Parathyroid adenoma (tissue), 2 donors: ENCODE data around the gene SHISA7.
A peak's percentile ranks its signal among the peaks of the same experiment; 100 is the strongest.

Experiments
- H2AFZ ChIP-seq: fragments of 300-600 bp; sonication (generic); one replicate; pipeline ENCODE4 v1.7.0; 2017; ENCODE audit warnings: antibody characterized with exemption, mild to moderate bottlenecking
- H3K27ac ChIP-seq: fragments of 300-600 bp; sonication (generic); one replicate; pipeline ENCODE4 v1.7.0; 2017
- H3K27me3 ChIP-seq: fragments of 300-600 bp; sonication (generic); one replicate; pipeline ENCODE4 v1.7.0; 2017; ENCODE audit warnings: low read length; ENCODE audit not compliant: control insufficient read depth, insufficient read depth
- H3K36me3 ChIP-seq: fragments of 300-600 bp; sonication (generic); one replicate; pipeline ENCODE4 v1.7.0; 2017; ENCODE audit warnings: low read length; ENCODE audit not compliant: control insufficient read depth, insufficient read depth
- H3K4me1 ChIP-seq: fragments of 300-600 bp; sonication (generic); one replicate; pipeline ENCODE4 v1.7.0; 2017; ENCODE audit warnings: control low read depth
- H3K4me2 ChIP-seq: fragments of 300-600 bp; sonication (generic); one replicate; pipeline ENCODE4 v1.7.0; 2017; ENCODE audit warnings: low read length
- H3K4me3 ChIP-seq: fragments of 300-600 bp; sonication (generic); one replicate; pipeline ENCODE4 v1.7.0; 2017; ENCODE audit warnings: low read depth, low read length
- H3K79me2 ChIP-seq: fragments of 300-600 bp; sonication (generic); one replicate; pipeline ENCODE4 v1.7.0; 2017; ENCODE audit warnings: control low read depth
- H3K9ac ChIP-seq: fragments of 300-600 bp; sonication (generic); one replicate; pipeline ENCODE4 v1.7.0; 2017; ENCODE audit warnings: mild to moderate bottlenecking
- H3K9me3 ChIP-seq: fragments of 300-600 bp; sonication (generic); one replicate; pipeline ENCODE4 v1.7.0; 2017; ENCODE audit warnings: low read length; ENCODE audit not compliant: control insufficient read depth
- TF ChIP-seq, protein P1 (sequence below): fragments of 300-600 bp; sonication (generic); IDR thresholded peaks from one replicate; pipeline ENCODE4 v1.7.0; 2017; ENCODE audit warnings: antibody characterized with exemption, mild to moderate bottlenecking
- donor health status: primary hyperparathyroidism.

SHISA7 gene

DNA sequence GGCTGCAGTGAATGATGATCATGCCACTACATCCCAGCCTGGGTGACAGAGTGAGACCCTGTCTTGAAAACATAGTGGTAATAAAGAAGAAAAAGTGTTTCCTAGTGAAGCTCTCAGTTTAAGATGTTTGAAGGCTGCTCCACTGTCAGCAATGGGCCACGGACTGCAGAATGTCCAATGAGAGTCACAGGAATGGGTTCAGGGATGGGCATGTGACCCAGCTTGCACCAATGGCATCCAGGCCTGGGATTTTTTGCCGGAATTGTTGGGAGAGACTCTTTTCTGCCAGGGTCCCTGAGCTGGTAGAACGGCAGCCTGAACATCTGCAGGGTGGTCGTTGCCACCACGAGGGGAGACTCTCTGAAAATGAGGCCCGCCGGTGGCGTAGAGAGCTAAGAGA, 6.3 kb downstream of the SHISA7 start:
- Histone ChIP-seq H3K27ac (no peak overlapping the region), H3K4me2 (no peak overlapping the region), H3K36me3 (no peaks in the 10 kb centered on the region), H2AFZ (no peak overlapping the region), H3K9ac (no peak overlapping the region), H3K4me1 (no peaks in the 10 kb centered on the region), H3K9me3 (no peaks in the 10 kb centered on the region), H3K79me2 (no peaks in the 10 kb centered on the region), H3K4me3 (no peak overlapping the region), H3K27me3 (peaks cover 8% of the 10 kb centered on the region)
- TF ChIP-seq, protein P1, sequence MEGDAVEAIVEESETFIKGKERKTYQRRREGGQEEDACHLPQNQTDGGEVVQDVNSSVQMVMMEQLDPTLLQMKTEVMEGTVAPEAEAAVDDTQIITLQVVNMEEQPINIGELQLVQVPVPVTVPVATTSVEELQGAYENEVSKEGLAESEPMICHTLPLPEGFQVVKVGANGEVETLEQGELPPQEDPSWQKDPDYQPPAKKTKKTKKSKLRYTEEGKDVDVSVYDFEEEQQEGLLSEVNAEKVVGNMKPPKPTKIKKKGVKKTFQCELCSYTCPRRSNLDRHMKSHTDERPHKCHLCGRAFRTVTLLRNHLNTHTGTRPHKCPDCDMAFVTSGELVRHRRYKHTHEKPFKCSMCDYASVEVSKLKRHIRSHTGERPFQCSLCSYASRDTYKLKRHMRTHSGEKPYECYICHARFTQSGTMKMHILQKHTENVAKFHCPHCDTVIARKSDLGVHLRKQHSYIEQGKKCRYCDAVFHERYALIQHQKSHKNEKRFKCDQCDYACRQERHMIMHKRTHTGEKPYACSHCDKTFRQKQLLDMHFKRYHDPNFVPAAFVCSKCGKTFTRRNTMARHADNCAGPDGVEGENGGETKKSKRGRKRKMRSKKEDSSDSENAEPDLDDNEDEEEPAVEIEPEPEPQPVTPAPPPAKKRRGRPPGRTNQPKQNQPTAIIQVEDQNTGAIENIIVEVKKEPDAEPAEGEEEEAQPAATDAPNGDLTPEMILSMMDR, result no peak

DNA sequence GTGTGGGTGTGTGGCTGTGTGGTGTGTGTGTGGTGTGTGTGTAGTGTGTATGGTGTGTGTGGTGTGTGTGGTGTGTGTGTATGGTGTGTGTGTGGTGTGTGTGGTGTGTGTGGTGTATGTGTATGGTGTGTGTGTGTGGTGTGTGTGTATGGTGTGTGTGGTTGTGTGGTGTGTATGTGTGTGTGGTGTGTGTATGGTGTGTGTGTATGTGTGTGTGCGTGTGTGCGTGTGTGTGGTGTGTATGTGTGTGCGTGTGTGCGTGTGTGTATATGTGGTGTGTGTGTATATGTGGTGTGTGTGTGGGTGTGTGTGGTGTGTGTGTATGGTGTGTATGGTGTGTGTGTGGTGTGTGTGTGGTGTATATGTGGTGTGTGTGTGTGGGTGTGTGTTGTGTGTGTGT, 8.1 kb downstream of the SHISA7 start:
- H3K27me3 ChIP-seq, result peaks cover 12% of the 10 kb centered on the region
- H3K27ac ChIP-seq, result no peak overlapping the region
- no peaks in the 10 kb centered on the region for H3K9me3 ChIP-seq
- H3K36me3 ChIP-seq, result no peaks in the 10 kb centered on the region
- H3K9ac ChIP-seq, result no peak overlapping the region
- no peak overlapping the region for H2AFZ ChIP-seq
- H3K79me2 ChIP-seq, result no peaks in the 10 kb centered on the region
- H3K4me2 ChIP-seq, result no peak overlapping the region
- no peaks in the 10 kb centered on the region for H3K4me1 ChIP-seq
- no peak overlapping the region for H3K4me3 ChIP-seq
- TF ChIP-seq, protein P1, result no peak

DNA sequence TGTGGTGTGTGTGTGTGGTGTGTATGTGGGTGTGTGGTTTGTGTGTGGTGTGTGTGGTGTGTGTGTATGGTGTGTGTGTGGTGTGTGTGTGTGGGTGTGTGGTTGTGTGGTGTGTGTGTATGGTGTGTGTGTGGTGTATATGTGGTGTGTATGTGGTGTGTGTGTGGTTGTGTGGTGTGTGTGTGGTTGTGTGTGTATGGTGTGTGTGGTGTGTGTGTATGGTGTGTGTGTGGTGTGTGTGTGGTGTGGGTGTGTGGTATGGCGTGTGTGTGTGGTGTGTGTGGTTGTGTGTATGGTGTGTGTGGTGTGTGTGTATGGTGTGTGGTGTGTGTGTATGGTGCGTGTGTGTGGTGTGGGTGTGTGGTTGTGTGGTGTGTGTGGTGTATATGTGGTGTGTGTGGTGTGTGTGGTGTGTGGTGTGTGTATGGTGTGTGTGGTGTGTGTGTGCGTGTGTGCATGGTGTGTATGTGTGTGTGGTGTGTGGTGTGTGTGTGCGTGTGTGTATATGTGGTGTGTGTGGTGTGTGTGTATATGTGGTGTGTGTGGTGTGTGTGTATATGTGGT, 8.7 kb downstream of the SHISA7 start:
- Histone ChIP-seq H3K9ac (no peak overlapping the region), H3K4me1 (no peaks in the 10 kb centered on the region), H2AFZ (no peak overlapping the region), H3K36me3 (no peaks in the 10 kb centered on the region), H3K4me2 (no peak overlapping the region), H3K79me2 (no peaks in the 10 kb centered on the region), H3K27me3 (peaks cover 12% of the 10 kb centered on the region), H3K4me3 (no peak overlapping the region), H3K27ac (no peak overlapping the region), H3K9me3 (no peaks in the 10 kb centered on the region)
- TF ChIP-seq, protein P1, result no peak

DNA sequence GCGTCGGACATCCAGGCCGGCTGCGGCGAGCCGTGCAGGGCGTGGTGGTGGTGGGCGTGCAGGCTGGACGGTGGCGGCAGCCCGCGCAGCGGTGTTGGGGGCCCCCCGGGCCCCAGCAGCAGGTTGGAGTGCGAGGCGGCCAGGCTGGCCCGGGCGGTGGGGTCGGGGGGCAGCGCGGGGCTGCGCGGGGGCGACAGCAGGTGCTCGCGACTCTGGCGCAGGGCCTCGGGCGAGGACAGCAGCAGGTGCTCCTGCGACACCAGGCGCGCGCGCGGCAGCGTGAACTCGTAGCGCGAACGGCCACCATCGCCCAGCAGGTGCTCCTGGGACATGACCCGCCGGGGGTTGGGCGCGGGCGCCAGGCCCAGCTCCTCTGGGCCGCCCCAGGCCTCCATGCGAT, 9.8 kb downstream of the SHISA7 start:
- Histone ChIP-seq H3K79me2 (no peaks in the 10 kb centered on the region), H3K27me3 (peaks cover 12% of the 10 kb centered on the region), H3K27ac (no peak overlapping the region), H3K36me3 (no peaks in the 10 kb centered on the region), H3K4me3 (no peak overlapping the region), H3K9ac (no peak overlapping the region), H3K4me2 (no peak overlapping the region), H3K4me1 (no peaks in the 10 kb centered on the region), H3K9me3 (no peaks in the 10 kb centered on the region), H2AFZ (peak overlapping the region; percentile 50)
- TF ChIP-seq, protein P1, result no peak

DNA sequence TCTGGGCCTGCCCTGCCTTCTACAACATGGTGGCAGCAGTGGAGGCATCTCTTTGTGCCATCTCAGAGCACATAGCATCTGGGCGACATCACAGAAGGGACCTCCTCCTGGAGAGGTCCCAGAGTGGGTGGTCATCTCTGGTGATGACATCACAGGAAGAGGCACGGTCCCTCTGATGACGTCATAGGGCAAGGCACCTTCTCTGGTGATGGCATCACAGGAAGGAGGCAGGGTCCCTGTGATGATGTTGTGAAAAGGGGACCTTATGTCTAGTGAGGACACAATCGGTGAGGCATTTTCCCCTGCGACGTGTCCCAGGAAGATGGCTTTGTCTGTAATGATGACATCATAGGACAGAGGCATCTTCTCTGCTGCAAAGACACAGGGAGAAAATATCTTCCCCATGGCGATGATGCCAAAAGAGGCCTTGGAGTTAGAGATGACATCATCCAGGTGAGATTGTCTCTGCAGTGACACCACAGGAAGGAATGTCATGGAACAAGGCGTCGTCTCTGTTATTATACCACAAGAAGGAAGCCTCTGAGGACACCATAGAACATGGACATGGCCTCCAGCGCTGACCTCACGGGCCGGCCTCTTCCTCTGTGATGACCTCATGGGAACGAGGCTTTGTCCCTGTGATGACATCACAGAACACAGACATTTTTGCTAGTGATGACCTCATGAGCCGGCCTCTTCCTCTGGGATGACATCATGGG, 10.7 kb downstream of the SHISA7 start:
- no peak overlapping the region for H3K9ac ChIP-seq
- no peaks in the 10 kb centered on the region for H3K36me3 ChIP-seq
- H3K4me1 ChIP-seq, result no peaks in the 10 kb centered on the region
- no peak overlapping the region for H3K4me2 ChIP-seq
- no peaks in the 10 kb centered on the region for H3K9me3 ChIP-seq
- H2AFZ ChIP-seq, result no peak overlapping the region
- no peak overlapping the region for H3K27ac ChIP-seq
- peaks cover 8% of the 10 kb centered on the region for H3K27me3 ChIP-seq
- TF ChIP-seq, protein P1, result no peak
- H3K4me3 ChIP-seq, result no peak overlapping the region
- no peaks in the 10 kb centered on the region for H3K79me2 ChIP-seq
